GM21360 (cell line): ENCODE measurements around the gene ZMYND8.
"Not testable (repeated sequence)": the region's sequence is repeated elsewhere in the genome, so short reads cannot be mapped to it uniquely, and the experiment has no call there.

Source experiments
- ATAC-seq: cut with Tn5 transposase; IDR thresholded peaks from one replicate; pipeline ENCODE4 v1.9.1; 2021; ENCODE audit warnings: mild to moderate bottlenecking, moderate library complexity; ENCODE audit not compliant: unreplicated experiment

Gene ZMYND8

GRCh38 chr20:47251154-47252020, 105.1 kb downstream of the ZMYND8 start:
- no peak for ATAC-seq

GRCh38 chr20:47250360-47250759, 106.1 kb downstream of the ZMYND8 start:
- no peak for ATAC-seq

GRCh38 chr20:47249913-47250312, 106.6 kb downstream of the ZMYND8 start:
- no peak for ATAC-seq

- ATAC-seq = no peak
These were observed 108.0 kb downstream of the ZMYND8 start for GRCh38 chr20:47248448-47248966.

- no peak for ATAC-seq
These were observed 108.5 kb downstream of the ZMYND8 start for GRCh38 chr20:47247972-47248371.

GRCh38 chr20:47246061-47246777, 110.3 kb downstream of the ZMYND8 start:
- ATAC-seq = no peak

- not testable (repeated sequence) for ATAC-seq
These were observed 111.3 kb downstream of the ZMYND8 start for GRCh38 chr20:47245166-47245565.

- ATAC-seq = no peak
These were observed 112.0 kb downstream of the ZMYND8 start for GRCh38 chr20:47244451-47244850.

GRCh38 chr20:47243532-47244305, 112.8 kb downstream of the ZMYND8 start:
- no peak for ATAC-seq

- ATAC-seq = no peak
These were observed 113.5 kb downstream of the ZMYND8 start for GRCh38 chr20:47243003-47243402.

- no peak for ATAC-seq
These were observed 115.1 kb downstream of the ZMYND8 start for GRCh38 chr20:47241345-47241781.

- ATAC-seq = not testable (repeated sequence)
These were observed 116.4 kb downstream of the ZMYND8 start for GRCh38 chr20:47240096-47240495.

- no peak for ATAC-seq
These were observed 116.8 kb downstream of the ZMYND8 start for GRCh38 chr20:47239719-47240067.

- no peak for ATAC-seq
These were observed 117.5 kb downstream of the ZMYND8 start for GRCh38 chr20:47238780-47239718.

- no peak for ATAC-seq
These were observed 118.8 kb downstream of the ZMYND8 start for GRCh38 chr20:47237715-47238114.

- ATAC-seq = no peak
These were observed 119.9 kb downstream of the ZMYND8 start for GRCh38 chr20:47236639-47236900.

GRCh38 chr20:47235853-47236638, 120.5 kb downstream of the ZMYND8 start:
- ATAC-seq = no peak

GRCh38 chr20:47235111-47235510, 121.4 kb downstream of the ZMYND8 start:
- ATAC-seq = no peak

- no peak for ATAC-seq
These were observed 122.9 kb downstream of the ZMYND8 start for GRCh38 chr20:47233333-47234188.
